AG08395 (cell line): ENCODE measurements around the gene XYLT2.
"Not testable (repeated sequence)": the region's sequence is repeated elsewhere in the genome, so short reads cannot be mapped to it uniquely, and the experiment has no call there.

Experiments used
- DNase-seq: peaks from one replicate; pipeline ENCODE4 v3.0.0; 2012; ENCODE audit warnings: mixed read lengths, low spot score

The XYLT2 gene

DNA sequence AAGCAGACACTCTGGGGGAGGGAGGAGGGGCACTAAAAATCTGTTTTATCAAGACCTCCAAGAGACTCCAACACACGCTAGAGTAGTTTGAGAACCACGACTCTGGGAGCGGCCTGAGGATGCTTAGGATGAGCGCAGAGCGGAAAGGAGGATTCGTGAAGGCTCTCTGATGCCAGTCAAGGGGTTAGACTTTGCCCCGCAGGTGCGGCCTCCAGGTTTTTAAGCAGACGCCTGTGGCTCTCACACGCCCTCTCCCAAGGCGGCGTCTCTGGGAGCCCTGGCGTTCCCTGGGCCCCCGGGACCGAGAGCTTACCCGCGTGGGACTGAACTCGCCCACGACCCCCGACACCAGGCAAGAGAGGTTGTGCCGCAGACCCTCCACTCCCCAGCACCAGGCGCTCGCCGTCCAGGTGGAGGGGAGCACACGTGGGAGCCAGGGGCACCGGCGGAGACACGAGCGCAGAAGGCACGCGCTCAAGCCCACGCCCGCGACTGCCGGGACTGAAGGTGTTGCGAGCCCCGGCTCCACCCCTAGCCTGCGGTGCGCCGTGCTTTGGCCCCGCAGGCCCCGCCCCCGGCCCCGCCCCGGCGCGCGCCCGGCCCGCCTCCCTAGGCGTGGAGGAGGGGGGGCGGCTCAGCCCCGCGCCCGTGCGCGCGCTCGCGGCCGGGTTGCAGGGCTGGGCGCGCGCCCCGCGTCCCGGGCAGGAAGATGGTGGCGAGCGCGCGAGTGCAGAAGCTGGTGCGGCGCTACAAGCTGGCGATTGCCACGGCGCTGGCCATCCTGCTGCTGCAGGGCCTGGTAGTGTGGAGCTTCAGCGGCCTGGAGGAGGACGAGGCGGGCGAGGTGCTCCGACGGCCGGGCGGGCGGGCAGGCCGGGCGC is at the start of gene XYLT2:
Gene XYLT2 (plus strand): TSS at position 695 of the 881 bp plus-strand sequence. CDS start 15 bp downstream, at position 710.
- peak; percentile 98 for DNase-seq

DNA sequence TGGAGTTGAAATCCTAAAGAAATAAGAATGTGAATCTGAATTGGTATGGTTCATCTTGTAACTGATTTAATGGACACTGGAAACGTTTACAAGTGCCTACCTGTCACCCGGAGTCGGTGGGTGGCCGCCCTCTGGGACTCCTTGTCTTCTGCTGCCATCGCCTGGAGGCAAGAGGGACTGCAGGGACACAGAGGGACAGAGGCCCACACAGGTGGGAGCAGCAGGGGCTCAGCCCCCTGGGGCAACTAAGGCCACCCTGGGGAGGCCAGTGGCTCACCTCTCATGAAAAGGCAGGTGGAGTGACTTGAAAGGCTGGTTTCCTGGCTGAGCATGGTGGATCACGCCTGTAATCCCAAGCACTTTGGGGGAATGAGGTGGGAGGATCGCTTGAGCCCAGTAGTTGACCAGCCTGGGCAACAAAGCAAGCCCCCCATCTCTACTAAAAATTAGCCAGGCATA is 48.5 kb upstream of the XYLT2 start:
- peak; percentile 81 for DNase-seq

DNA sequence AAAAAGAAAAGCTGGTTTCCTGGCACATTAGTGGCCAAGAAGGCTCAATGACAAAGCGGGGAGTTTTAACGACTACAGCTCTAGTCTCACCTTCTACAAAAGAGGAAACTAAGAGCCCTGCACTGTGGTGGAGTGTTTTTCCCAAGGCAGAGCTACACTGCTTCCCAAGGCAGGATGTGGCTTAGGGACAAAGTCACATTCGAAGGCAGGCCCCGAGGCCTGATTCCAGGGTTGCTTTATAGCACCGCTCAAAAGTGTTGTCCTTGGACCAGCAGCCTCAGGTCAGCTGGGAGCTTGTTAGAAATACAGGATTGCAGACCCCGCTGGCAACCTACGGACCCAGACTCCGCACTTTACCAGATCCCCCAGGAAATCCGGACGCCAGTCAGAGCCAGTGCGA is 47.9 kb upstream of the XYLT2 start:
- DNase-seq: no peak

DNA sequence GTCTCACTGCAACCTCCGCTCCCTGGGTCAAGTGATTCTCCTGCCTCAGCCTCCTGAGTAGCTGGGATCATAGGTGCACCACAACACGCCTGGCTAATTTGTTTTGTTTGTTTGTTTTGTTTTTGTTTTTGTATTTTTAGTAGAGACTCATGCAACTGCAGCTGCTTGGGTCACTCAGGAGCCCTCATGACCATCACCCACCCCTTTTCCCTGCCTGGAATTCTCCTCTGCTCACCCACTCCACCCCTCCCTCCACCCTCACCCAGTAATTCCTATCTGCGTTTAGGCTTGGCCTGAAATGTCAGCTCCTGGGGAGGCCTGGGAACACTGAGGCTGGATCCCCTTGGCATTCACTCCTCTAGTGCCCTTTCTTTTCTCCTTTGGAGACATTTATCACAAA is 46.1 kb upstream of the XYLT2 start:
- DNase-seq: no peak

DNA sequence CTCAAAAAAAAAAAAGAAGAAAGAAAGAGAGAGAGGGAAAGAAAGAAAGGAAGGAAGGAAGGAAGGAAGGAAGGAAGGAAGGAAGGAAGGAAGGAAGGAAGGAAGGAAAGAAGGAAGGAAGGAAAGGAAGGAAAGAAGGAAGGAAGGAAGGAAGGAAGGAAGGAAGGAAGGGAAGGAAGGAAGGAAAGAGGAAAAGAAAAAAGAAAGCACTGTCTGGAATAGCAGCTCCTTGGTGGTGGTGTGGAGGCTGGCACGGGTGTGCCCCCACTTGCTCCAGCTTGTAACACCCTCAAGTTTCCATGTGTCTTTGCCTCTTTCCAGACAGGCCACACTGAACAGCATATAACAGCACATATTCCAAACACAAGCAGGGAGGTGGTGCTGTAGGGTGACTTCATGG is 45.1 kb upstream of the XYLT2 start:
- not testable (repeated sequence) for DNase-seq

DNA sequence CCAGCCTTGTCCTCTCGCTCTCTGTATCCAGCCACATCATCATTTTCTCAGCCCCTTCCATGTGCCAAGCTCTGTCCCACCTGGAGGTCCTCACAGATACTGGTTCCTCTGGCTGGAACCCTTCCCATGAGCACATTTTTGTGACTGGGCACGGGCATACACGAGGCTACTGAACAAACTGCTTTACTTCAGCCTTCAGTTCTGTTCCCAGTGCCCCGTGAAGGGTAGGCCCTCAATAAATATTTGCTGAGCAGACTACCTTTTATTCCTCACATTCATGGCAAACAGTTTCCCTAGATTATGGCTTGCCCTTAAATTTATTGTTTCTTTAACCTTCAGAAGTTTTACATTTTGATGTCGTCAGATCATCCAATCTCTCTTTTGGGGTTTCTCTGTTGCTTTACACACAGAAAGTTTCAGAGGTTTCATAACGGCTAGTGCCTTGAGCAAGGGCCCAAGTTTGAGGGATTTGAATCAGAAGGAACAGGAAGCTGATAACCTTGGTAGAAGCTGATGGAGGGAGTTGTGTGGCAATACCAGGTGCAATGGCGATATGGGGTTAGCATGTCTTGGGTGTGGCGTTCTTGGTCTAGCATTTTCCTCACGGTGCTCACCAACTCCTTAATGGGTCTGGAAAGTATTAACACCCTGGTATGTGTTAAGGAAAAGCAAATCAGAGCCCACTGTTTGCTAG is 43.9 kb upstream of the XYLT2 start:
- no peak for DNase-seq

- no peak for DNase-seq
Observed at GRCh38 chr17:50303051-50303450, 42.9 kb upstream of the XYLT2 start.

GRCh38 chr17:50303596-50303995 is 42.3 kb upstream of the XYLT2 start:
- no peak for DNase-seq

- no peak for DNase-seq
Observed at GRCh38 chr17:50304781-50305404, 41.0 kb upstream of the XYLT2 start.

DNA sequence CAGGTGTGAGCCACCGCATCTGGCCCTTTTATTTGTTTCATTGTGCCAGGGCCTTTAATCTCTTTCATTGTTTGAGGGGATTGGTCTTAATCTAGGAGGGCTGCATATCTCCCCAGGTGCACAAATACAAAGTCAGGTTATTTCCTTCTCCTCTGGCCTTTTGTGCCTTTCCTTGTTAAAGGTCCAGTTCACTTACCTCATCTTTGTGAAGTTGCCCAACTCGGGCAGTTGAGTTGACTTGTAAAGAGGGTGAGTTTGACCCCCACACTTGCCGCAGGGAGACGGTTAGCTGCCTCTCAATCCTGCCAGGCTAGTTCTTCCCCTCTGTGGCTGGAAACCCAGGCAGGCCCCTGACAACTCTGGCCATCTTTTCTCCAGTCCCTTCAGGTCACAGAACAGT is 38.3 kb upstream of the XYLT2 start:
- no peak for DNase-seq

GRCh38 chr17:50308666-50309065 is 37.3 kb upstream of the XYLT2 start:
- DNase-seq: no peak

DNA sequence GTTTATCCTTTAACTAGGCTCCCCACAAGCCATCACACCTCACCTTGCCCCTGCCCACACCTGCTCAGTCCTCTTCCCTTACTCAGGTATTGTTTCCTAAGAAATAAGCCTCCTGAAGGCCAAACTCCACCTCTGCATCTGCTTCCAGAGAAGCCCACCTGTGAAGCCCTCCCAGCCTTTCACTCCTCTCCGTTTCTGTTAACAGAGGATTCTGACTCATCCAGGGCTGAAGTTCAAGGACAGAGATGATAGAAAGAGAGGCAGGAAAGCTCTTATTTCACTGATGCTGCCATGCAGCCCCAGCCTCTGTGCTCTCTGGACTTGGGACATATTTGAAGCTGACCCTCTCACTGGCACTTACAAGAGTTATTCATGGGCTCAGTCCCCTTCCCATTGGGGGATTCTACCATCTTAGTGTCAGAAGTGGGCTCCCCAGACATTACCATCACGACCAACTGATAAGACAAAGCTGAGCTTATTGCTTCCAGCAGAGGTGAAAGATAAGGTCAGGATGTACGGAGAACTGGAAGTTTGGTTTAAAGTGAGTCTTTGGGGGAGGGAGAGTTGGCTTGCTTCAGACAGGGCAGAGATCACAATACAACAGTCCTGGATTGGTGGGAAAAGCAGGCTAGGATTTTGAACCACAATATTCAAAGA is 35.3 kb upstream of the XYLT2 start:
- no peak for DNase-seq

DNA sequence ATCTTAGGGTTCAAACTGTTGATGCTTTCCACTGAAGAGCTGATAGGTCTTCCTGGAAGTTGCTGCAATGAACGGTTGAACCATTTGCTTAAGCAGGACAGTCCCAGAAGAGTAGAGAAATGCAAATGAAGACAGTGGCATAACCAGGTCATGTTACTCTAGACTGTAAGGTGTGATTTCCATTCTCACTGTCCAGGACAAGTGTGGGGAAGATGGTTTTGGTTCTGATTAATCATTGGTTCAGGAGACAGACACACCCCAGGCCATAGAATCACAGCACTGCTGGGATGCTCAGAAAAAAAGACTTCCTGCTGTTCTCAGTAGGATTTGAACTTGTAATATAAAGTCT is 34.8 kb upstream of the XYLT2 start:
- DNase-seq: no peak

- DNase-seq: no peak
Observed at GRCh38 chr17:50311483-50311882, 34.4 kb upstream of the XYLT2 start.

DNA sequence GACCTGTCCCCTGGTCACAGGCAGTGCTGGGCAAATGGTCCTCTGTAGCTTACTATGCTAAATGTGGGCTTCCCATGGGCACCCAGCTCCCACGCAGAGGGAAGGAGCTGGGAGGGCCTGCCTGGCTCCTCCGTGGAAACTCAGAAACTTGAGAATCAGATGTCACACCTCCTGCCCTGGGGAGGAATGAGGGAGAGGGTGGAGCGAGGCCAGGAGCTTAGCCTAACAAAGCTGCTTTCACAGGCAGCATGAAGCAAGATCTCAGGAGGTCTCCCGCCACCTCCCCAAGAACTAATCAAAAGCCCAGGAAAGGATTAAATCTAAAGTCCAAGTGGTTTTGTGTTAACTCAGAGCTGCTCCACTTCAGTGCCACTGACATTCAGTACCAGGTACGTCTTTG is 33.6 kb upstream of the XYLT2 start:
- DNase-seq: no peak

DNA sequence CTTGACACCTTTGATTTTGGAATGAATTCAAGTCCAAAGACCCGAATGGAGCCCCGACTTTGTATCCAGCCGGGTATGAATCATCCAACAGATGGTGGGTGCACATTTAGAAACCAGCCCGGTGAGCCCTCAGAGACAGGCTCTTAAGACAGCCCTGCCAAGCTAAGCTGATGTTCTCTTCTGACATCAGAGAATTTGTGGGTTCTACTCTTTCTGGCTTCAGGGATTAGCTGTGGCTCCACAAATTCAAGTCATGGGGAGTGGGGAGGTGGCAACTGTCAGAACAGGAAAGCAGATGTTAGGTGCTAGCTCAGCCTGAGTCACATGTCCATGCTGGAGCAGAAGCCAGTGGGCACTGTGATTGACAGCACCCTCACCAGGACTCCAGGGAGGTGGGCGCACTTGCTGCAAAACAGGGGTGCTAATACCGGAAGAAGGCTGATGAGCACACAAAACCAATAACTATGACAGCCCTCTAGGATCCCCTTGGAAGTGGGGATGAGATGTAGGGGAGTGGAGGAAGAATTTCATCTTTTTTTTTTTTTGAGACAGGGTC is 31.4 kb upstream of the XYLT2 start:
- DNase-seq: no peak

DNA sequence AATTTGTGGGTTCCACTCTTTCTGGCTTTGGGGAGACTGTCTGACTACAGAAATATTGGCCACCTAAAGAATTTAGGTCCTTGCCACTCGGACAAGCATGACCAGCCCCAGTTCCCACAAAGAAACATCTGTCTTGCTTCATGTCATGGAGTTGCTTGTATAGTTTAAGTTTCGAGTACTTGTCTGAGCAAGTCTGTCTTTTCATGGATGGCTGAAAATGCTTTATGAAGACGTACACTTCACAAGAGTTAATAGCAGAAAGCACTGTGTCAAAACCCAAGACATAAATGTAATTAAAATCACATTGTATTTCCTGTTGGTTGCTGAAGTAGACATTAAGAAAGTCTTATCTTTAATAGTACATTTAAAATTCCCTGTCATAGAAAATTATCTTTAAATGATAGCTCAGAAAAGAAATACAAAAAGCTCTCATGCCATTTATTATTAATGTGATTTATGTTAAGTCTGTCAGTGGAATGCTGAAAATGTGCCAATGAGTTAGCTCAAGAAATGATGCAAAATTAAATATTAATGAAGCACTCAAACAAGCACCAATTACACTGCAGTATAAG is 29.8 kb upstream of the XYLT2 start:
- no peak for DNase-seq

- not testable (repeated sequence) for DNase-seq
Observed at GRCh38 chr17:50316660-50317059, 29.3 kb upstream of the XYLT2 start.

DNA sequence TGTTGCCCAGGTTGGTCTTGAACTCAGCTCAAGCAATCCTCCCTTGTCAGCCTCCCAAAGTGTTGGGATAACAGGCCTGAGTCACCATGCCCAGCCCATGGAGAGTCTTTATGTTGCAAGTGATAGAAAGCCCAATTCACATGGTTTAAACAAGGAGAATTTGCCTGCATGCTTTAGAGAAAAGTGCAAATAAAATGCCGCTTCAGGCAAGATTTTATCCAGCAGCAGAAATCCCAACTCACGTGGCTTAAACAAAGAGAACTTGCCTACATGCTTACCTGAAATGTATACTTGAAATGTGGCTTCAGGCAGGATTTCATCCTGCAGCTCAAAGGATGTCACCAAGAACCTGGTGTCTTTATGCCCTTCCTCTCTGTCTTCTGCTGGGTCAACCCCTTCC is 28.8 kb upstream of the XYLT2 start:
- DNase-seq: no peak

DNA sequence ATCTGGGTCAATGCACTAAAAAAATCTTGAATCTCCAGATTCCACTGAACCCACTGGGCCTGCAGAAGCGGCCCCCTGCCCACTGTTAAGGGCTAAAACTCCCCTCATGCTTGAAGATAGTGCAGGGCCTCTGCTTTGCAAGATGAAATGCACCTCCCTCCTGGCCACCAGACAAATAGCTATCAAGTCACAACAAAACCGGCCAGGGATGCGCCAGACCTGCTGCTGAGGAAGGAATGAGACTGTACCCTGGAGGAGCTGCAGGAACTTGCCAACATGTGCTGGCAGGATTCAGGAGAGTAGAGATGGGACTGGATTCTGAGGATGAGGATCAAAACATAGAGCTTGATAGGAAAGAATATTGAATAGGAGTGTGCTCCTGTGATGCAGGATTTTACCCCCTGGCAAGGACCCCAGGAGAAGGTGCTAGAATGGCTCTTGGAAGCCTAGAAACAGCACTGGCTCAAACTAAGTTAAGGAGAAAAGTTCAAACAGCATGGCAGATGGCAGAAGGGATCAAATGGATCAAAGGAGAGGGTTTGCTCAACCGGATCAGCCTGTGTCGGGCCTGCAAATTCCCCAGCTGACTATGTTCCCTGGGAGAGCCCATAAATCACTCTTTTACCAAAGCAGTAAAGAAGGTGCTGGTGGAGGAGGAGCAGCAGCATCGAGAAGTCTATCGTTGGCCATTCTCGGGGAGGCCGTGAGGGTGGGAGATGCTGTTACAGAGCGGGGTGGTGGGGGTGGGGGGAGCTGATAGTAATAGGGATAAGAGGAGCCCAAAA is 27.2 kb upstream of the XYLT2 start:
- no peak for DNase-seq
